A673 (cell line): ENCODE data around the gene RAB38. TPM values are rescaled to one million over a fixed set of nuclear protein-coding genes. Genes with fewer than 3 reads are reported as not detected.

Experiments used
- BruUV-seq: library from RNA; stranded (reverse); fragments of 400-500 nt; replicated peaks from 2 replicates; lab custom pipeline; 2021; lab: Mats Ljungman, UMichigan
- CTCF ChIA-PET: fragments of 300-600 bp; sonication (Branson Sonifier 250); formaldehyde crosslinking; loops from one replicate; lab custom pipeline; 2022; ENCODE audit warnings: antibody characterized with exemption; lab: Charles Lee
- POLR2A ChIA-PET: fragments of 300-600 bp; sonication (Branson Sonifier 250); formaldehyde crosslinking; loops from one replicate; lab custom pipeline; 2022; ENCODE audit warnings: antibody characterized with exemption; ENCODE audit not compliant: low non-redundant PET; lab: Charles Lee
- DNase-seq: peaks from one replicate; pipeline ENCODE4 v3.0.0-alpha.2; 2015; ENCODE audit warnings: low spot score
- H3K27ac ChIP-seq: fragments of 200-600 bp; sonication (generic); 2 replicates; pipeline ENCODE4 v1.5.1; 2016; ENCODE audit warnings: mixed run types, low read depth, mild to moderate bottlenecking, mixed read lengths, antibody characterized with exemption, low read length; ENCODE audit not compliant: poor library complexity, severe bottlenecking
- H3K27me3 ChIP-seq: fragments of 200-600 bp; sonication (generic); replicated peaks from 2 replicates; pipeline ENCODE4 v1.6.1; 2017; ENCODE audit warnings: mixed run types, low read depth, mild to moderate bottlenecking, mixed read lengths, antibody characterized with exemption, low read length; ENCODE audit not compliant: insufficient read depth, poor library complexity
- H3K36me3 ChIP-seq: fragments of 200-600 bp; sonication (generic); 2 replicates; pipeline ENCODE4 v1.6.1; 2016; ENCODE audit warnings: mixed run types, mild to moderate bottlenecking, mixed read lengths, antibody characterized with exemption, low read length; ENCODE audit not compliant: insufficient read depth, poor library complexity, severe bottlenecking
- H3K4me1 ChIP-seq: fragments of 200-600 bp; sonication (generic); 2 replicates; pipeline ENCODE4 v1.6.1; 2017; ENCODE audit warnings: mixed run types, mild to moderate bottlenecking, mixed read lengths, antibody characterized with exemption, low read length; ENCODE audit not compliant: insufficient read depth, poor library complexity, severe bottlenecking
- H3K4me3 ChIP-seq: fragments of 200-600 bp; sonication (generic); 2 replicates; pipeline ENCODE4 v1.5.1; 2016; ENCODE audit warnings: low read depth, mixed run types, mild to moderate bottlenecking, mixed read lengths, low read length; ENCODE audit not compliant: poor library complexity, severe bottlenecking
- H3K9me3 ChIP-seq: fragments of 200-600 bp; sonication (generic); 2 replicates; pipeline ENCODE4 v1.6.1; 2016; ENCODE audit warnings: mixed run types, low read depth, mild to moderate bottlenecking, mixed read lengths, antibody characterized with exemption, low read length; ENCODE audit not compliant: poor library complexity, severe bottlenecking
- EZH2 ChIP-seq: fragments of 200-600 bp; sonication (generic); IDR thresholded peaks from 2 replicates; pipeline ENCODE4 v1.6.1; 2017; ENCODE audit warnings: borderline replicate concordance, low read depth, mild to moderate bottlenecking, mixed read lengths, antibody characterized with exemption, low read length; ENCODE audit not compliant: poor library complexity, severe bottlenecking
- intact Hi-C: fragments of 100-400 bp; cut with micrococcal nuclease; formaldehyde crosslinking; loops from one replicate; pipeline ENCODE4 v1.10.0; 2022; ENCODE audit not compliant: unreplicated experiment
- total RNA-seq: library from RNA; stranded (reverse); gene quantifications from 2 replicates; pipeline ENCODE4 v1.2.3, GENCODE V29; 2021
- TF ChIP-seq, protein P1 (sequence below): fragments of 300-800, 200-600 bp; sonication (generic); conservative IDR thresholded peaks from 2 replicates; pipeline ENCODE4 v1.5.1; 2017; ENCODE audit warnings: low read depth, mild to moderate bottlenecking, antibody characterized with exemption, low read length, moderate library complexity, mixed read lengths

The RAB38 gene
- total RNA-seq, 1 experiment from 2014 or later: 1.6 TPM

DNA sequence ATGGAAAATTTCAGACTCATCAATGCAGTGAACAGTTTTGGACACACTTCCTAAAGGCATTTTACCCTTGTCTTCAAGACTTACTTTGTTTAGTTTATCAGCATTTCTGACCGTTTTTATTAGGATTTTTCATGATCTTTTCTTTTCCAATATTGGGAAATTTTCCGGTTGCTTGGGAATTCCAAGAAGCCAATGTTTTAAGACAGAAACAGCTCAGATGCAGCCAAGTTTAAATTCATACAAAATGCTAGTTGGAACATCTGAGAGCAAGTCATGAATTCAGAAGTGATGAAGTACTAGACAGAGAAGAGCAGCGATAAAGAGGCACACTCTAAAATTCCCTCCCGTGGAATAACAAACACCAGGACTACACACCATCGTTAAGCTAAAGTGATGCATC, 68.6 kb downstream of the RAB38 start:
- DNase-seq: no peak
- POLR2A ChIA-PET: no interaction called here
- TF ChIP-seq, protein P1, sequence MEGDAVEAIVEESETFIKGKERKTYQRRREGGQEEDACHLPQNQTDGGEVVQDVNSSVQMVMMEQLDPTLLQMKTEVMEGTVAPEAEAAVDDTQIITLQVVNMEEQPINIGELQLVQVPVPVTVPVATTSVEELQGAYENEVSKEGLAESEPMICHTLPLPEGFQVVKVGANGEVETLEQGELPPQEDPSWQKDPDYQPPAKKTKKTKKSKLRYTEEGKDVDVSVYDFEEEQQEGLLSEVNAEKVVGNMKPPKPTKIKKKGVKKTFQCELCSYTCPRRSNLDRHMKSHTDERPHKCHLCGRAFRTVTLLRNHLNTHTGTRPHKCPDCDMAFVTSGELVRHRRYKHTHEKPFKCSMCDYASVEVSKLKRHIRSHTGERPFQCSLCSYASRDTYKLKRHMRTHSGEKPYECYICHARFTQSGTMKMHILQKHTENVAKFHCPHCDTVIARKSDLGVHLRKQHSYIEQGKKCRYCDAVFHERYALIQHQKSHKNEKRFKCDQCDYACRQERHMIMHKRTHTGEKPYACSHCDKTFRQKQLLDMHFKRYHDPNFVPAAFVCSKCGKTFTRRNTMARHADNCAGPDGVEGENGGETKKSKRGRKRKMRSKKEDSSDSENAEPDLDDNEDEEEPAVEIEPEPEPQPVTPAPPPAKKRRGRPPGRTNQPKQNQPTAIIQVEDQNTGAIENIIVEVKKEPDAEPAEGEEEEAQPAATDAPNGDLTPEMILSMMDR: no peak
- no peak for TF ChIP-seq EZH2
- Histone ChIP-seq H3K27me3 (peaks cover 10% of the 10 kb centered on the region), H3K27ac (no peak overlapping the region), H3K9me3 (no peaks in the 10 kb centered on the region), H3K36me3 (no peaks in the 10 kb centered on the region), H3K4me3 (no peak overlapping the region), H3K4me1 (no peaks in the 10 kb centered on the region)
- BruUV-seq: no TSS peak
- intact Hi-C loops: no loop called here
- CTCF ChIA-PET: interaction anchor here (0.9 kb wide), 1 partner anchor 437 kb away, joined by 4 read pairs; no protein-coding TSS in a partner anchor

DNA sequence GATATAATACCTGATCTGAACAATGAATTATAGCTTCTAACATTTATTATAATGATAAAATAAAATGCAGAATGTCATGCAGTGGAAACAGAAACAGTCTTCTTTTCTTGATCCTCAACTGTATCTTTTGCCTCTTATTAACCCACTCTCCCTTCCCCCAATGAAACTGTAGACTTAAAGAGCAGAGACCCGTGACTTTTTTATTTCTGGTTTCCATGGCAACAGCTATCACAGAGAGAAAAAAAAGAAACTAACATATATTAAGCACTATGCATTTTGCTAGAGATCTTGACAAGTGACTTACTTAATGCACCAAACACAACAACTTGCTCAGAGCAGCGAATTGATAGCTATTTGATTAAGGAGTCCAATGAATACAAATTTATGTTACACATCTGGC, 69.3 kb downstream of the RAB38 start:
- TF ChIP-seq, protein P1: no peak
- no peak for TF ChIP-seq EZH2
- Histone ChIP-seq H3K27ac (no peak overlapping the region), H3K4me1 (no peaks in the 10 kb centered on the region), H3K36me3 (no peaks in the 10 kb centered on the region), H3K9me3 (no peaks in the 10 kb centered on the region), H3K27me3 (peaks cover 12% of the 10 kb centered on the region), H3K4me3 (no peak overlapping the region)
- POLR2A ChIA-PET: no interaction called here
- CTCF ChIA-PET: interaction anchor here (0.9 kb wide), 1 partner anchor 438 kb away, joined by 4 read pairs; no protein-coding TSS in a partner anchor
- no peak for DNase-seq
- no TSS peak for BruUV-seq
- intact Hi-C loops: no loop called here

DNA sequence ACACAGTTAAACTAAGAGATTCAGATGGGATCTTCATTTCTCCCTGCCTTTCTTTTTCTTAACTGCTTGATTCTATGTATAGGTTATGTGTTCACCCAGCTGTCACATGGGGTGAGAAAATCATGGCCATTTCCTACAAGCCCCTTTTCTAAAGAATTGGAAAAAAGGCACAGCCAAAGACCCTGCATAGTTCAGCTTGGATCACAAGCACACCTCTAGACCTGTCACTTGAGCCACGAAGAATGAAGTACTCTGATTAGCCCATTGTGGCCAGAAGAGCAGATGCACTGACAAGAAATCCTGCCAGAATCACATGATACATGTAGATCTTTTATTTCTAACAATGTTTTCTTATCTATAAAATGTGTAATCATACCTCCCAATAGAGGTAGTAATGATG, 69.7 kb downstream of the RAB38 start:
- Histone ChIP-seq H3K36me3 (no peaks in the 10 kb centered on the region), H3K9me3 (no peaks in the 10 kb centered on the region), H3K27ac (no peak overlapping the region), H3K4me3 (no peak overlapping the region), H3K27me3 (peaks cover 16% of the 10 kb centered on the region), H3K4me1 (no peaks in the 10 kb centered on the region)
- POLR2A ChIA-PET: no interaction called here
- TF ChIP-seq EZH2: no peak
- TF ChIP-seq, protein P1: no peak
- intact Hi-C loops: no loop called here
- no peak for DNase-seq
- no TSS peak for BruUV-seq
- CTCF ChIA-PET: interaction anchor here (0.9 kb wide), 1 partner anchor 439 kb away, joined by 4 read pairs; no protein-coding TSS in a partner anchor
